ENCODE measurements around the gene PSMB10. TPM values are rescaled to one million over a fixed set of nuclear protein-coding genes. Genes with fewer than 3 reads are reported as not detected.

The PSMB10 gene
- total RNA-seq, 4 donors from 2014 or later: 13.5 to 31.2 (median 16.3) TPM

DNA sequence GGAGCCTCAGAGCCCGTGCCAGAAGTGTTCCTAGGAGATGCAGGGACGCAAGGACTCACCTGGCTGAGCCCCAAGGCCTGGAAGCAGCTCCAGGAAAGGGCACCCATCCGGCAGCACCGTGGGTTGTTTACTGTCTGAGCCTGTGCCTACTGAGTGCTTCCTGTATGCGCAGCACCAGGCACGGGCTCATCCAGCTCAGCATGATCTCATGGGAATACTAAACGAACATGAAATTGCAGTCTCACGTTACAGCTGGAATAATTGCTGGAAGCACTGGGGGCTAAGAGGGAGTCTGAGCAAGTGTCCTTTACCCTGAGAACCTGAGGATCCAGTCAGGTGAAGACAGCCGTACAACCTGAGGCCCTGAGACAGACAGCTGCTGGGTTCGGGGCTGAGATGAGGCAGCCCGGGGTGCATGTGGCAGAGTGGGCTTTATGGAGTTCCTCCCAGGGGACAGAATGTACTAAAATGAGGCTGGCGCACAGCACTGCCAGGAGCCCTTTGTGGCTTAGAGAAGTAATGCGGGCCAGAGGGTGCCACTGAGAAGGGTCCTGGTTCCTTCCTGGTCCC is 10.4 kb downstream of the PSMB10 start:
- no peak for TF ChIP-seq POLR2AphosphoS5 (IDR thresholded peaks at IDR 0.05)
- no peak for TF ChIP-seq POLR2A (IDR thresholded peaks at IDR 0.05)
- TF ChIP-seq EP300 (IDR thresholded peaks at IDR 0.05): no peak
- TF ChIP-seq CTCF (IDR thresholded peaks at IDR 0.05): no peak
- Histone ChIP-seq H3K4me1 (peaks cover 49% of the 10 kb centered on the region), H3K9me3 (no peaks in the 10 kb centered on the region), H3K27me3 (no peaks in the 10 kb centered on the region), H3K36me3 (peaks cover 30% of the 10 kb centered on the region), H3K27ac (peak overlapping the region; percentile 2), H3K4me3 (no peak overlapping the region)
- DNase-seq (ENCODE audit: low spot score in 2 of 2): no peak
- 44% methylated on average over 8 of the region's 13 CpGs for WGBS

GRCh38 chr16:67924140-67924906 is 12.3 kb downstream of the PSMB10 start:
- WGBS: 89% methylated on average over 1 of the region's 10 CpGs
- Histone ChIP-seq H3K4me3 (no peak overlapping the region), H3K27me3 (no peaks in the 10 kb centered on the region), H3K27ac (no peak overlapping the region), H3K4me1 (peaks cover 64% of the 10 kb centered on the region), H3K36me3 (peaks cover 13% of the 10 kb centered on the region), H3K9me3 (no peaks in the 10 kb centered on the region)
- no peak for DNase-seq (ENCODE audit: low spot score in 2 of 2)
- TF ChIP-seq EP300 (IDR thresholded peaks at IDR 0.05) (no peak), POLR2AphosphoS5 (IDR thresholded peaks at IDR 0.05) (no peak)

DNA sequence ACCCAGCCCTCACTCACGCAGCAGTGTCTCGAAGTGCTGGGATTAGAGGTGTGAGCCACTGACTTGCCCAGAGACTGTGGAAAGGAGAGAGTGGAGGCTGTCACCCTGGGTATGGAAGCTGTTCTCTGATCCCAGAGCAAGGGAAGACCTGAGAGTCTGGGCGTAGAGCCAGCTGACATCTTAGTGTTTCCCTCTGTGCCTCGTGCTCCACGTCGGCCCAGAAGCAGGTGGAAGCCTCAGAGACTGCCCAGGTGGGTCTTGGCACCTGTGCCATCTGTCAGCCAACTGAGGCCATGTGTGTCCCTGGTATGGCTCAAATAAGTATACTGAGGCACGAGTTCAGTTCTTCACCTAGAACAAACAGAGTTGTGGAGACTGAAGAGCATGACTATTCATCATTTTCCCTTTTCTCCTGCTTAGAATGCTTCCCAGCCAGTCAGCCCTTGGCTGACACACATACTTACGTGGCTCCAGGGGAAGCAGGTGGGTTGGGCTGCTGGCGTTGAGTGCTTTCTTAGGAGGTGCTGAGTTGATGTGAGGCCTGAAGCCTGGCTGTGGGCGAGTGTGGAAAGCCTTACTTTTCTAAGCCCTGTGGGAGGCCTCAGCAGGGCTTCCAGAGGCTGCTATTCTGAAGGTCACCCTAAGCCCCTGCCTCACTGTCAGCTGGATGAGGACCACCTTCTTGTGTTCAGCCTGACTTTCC is 13.1 kb downstream of the PSMB10 start:
- Histone ChIP-seq H3K27ac (peak overlapping the region; percentile 60), H3K4me1 (peaks cover 70% of the 10 kb centered on the region), H3K9me3 (no peaks in the 10 kb centered on the region), H3K27me3 (no peaks in the 10 kb centered on the region), H3K4me3 (no peak overlapping the region), H3K36me3 (peaks cover 12% of the 10 kb centered on the region)
- no peak for TF ChIP-seq CTCF (IDR thresholded peaks at IDR 0.05)
- TF ChIP-seq EP300 (IDR thresholded peaks at IDR 0.05): no peak
- TF ChIP-seq POLR2AphosphoS5 (IDR thresholded peaks at IDR 0.05): no peak
- TF ChIP-seq POLR2A (IDR thresholded peaks at IDR 0.05): no peak
- peak in 1 of 2 donors; percentile 67 for DNase-seq (ENCODE audit: low spot score in 2 of 2)
- 46% methylated on average over 7 of the region's 10 CpGs for WGBS

- peaks cover 7% of the 10 kb centered on the region for H3K36me3 ChIP-seq
- 33% methylated on average over 3 of the region's 8 CpGs for WGBS
- H3K9me3 ChIP-seq: no peaks in the 10 kb centered on the region
Measured at GRCh38 chr16:67922740-67923139, 13.9 kb downstream of the PSMB10 start.

GRCh38 chr16:67922221-67922620 is 14.4 kb downstream of the PSMB10 start:
- H3K36me3 ChIP-seq: peaks cover 2% of the 10 kb centered on the region
- peaks cover 72% of the 10 kb centered on the region for H3K4me1 ChIP-seq
- H3K27ac ChIP-seq: peak overlapping the region; percentile 24
- TF ChIP-seq EP300 (IDR thresholded peaks at IDR 0.05) (no peak), CTCF (IDR thresholded peaks at IDR 0.05) (no peak), POLR2AphosphoS5 (IDR thresholded peaks at IDR 0.05) (no peak), POLR2A (IDR thresholded peaks at IDR 0.05) (no peak)
- 62% methylated on average over 5 of the region's 5 CpGs for WGBS
- no peaks in the 10 kb centered on the region for H3K9me3 ChIP-seq
- H3K4me3 ChIP-seq: no peak overlapping the region
- no peaks in the 10 kb centered on the region for H3K27me3 ChIP-seq
- DNase-seq (ENCODE audit: low spot score in 2 of 2): no peak

More at GRCh38 chr16:67922740-67923139, 13.9 kb downstream of the PSMB10 start:
- no peak for TF ChIP-seq POLR2AphosphoS5 (IDR thresholded peaks at IDR 0.05)
- no peak for TF ChIP-seq CTCF (IDR thresholded peaks at IDR 0.05)
- no peak for TF ChIP-seq POLR2A (IDR thresholded peaks at IDR 0.05)
- no peak for TF ChIP-seq EP300 (IDR thresholded peaks at IDR 0.05)
- Histone ChIP-seq H3K4me3 (no peak overlapping the region), H3K4me1 (peaks cover 68% of the 10 kb centered on the region), H3K27ac (peak overlapping the region; percentile 60), H3K27me3 (no peaks in the 10 kb centered on the region)
- peak in 1 of 2 donors; percentile 65 for DNase-seq (ENCODE audit: low spot score in 2 of 2)

Data from suprapubic skin (tissue), 4 donors.